HG02852 (cell line): ENCODE results near the gene MLLT10.
"Not testable (repeated sequence)": the region's sequence is repeated elsewhere in the genome, so short reads cannot be mapped to it uniquely, and the experiment has no call there.

ENCODE experiments used
- ATAC-seq: cut with Tn5 transposase; IDR thresholded peaks from one replicate; pipeline ENCODE4 v1.9.1; 2021; ENCODE audit warnings: mild to moderate bottlenecking, moderate library complexity; ENCODE audit not compliant: unreplicated experiment

Gene MLLT10

DNA sequence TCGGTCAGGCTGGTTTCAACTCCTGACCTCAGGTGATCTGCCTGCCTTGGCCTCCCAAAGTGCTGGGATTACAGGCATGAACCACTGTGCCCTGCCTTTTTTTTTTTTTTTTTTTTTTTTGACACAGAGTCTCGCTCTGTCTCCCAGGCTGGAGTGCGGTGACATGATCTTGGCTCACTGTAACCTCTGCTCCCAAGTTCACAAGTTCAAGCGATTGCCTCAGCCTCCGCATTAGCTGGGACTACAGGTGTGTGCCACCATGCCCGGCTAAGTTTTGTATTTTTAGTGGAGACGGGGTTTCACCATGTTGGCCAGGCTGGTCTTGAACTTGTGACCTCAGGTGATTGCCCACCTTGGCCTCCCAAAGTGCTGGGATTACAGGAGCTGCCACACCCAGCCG lies 94.6 kb downstream of the MLLT10 start:
- not testable (repeated sequence) for ATAC-seq

DNA sequence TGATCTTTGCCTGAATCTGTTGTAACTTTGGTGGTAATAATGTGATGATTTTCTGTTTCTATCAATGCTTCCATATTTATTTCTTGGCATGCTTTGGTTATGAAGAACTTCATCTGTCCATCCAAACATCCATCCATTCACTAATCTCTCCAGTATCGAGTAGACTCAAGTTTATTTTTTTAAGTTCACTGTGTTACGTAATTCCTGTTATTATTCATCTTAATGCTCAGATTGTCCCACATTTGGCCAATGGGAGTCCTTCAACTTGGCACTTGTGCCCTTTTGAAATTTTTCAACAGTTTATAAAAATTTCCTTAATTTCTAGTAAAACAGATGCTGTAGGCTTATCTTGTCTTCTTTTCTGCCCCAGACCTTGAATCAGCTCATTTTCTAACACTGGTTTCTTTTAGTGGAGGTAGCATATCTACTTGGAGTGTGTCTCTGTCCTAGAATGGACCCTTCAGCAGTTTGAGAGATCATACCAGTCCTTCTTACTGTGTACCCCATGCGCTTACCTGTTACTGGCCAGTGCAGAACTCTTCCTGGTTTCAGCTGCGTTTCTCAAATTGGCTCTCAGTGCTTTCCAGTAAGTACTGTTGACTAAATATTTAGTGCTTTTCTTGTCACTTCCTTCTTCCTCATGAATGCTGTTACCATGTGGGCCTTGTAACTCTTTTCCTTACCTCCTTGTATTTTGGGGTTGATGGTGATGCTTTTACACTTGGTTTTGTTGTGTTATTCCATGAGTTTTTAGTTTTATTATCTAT lies 100.8 kb downstream of the MLLT10 start:
- no peak for ATAC-seq

DNA sequence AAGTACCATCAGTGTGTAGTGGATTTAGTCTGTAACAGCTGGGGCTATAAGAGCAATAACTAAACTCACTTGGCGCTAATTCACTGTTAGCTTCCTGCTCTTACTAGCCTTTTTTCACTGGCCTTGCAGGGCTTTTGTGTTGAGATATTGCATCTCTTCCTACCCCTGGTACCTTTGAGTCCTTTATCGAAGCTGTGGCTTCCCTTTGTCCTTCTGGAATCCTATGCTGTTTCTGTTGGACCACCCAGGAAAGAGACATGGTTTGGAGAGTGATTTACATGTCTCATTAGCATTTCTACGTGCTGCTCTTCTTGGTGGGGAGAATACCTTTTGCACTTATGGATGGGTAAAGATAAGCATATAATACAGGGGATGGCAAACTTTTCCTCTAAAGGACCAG lies 103.8 kb downstream of the MLLT10 start:
- ATAC-seq = no peak

DNA sequence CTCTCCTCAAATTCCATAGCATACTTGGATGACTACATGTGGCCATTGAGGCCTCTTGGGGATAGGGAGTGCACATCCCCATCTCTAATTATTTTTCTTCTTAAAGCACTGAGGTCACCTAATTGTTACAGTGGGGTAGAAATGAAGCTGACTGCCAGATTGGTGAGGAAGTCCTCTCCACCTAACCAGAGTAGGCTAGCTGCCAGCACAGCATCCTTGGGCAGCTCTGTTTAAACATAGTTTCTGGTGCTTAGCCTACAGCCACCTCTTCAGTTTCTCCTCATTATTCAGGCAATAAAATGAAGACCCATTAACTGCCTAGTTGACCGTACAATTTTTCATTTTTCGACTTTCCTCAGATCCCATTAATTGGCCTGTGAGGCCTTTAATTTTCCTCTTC lies 104.6 kb downstream of the MLLT10 start:
- ATAC-seq = no peak

DNA sequence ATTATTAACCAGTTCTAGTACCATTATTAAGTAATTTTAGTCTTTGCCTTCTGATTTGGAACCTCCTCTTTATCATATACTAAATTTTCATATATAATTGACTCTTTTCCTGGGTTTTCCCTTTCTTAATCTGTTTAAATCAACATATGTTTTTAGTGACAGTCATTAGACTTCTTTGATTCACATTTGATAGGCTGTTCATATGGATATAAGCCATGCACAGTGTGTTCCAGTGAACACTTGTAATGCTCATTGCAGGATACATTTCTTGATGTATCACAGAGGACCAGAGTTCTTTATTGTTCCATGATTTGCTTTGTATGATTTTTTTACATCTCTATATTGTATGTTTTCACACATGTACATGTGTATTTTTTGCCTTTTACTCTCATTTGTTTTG lies 114.0 kb downstream of the MLLT10 start:
- ATAC-seq = no peak

DNA sequence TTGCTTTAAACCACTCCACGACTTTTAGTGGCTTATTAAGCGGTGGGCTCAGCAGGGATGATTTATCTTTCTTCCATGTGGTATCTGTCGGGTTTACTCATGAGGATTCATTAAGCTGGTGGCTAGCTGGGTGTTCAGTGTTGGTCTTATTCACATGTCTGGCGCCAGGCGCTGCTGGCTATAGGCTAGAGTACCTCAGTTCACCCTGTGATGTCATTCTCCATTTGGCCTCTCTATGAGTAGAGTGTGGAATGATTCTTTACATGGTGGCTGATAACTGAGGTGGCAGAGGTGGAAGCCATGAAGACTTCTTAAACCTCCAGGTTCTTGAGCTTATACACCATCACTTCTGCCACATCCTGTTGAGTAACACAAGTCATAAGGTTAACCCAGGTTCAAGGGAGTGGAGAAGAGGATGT lies 115.4 kb downstream of the MLLT10 start:
- no peak for ATAC-seq

DNA sequence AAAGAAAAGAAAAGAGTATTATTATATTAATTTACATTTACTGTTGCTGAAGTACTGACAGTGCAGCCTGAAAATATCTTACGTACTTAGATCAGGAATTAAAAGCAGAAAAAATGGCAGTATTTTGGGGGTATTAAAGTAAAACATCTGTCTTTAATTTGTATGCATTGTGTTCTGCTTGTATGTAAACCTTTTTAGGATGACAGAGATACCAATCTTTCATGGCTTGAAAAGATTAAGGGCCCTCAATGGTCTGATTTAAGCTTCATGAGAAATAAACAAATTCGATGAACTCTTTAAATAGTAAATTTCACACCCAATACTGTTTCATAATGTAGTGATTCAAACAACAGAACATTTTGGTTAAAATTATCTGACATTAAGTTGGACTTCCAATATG lies 116.3 kb downstream of the MLLT10 start:
- no peak for ATAC-seq

DNA sequence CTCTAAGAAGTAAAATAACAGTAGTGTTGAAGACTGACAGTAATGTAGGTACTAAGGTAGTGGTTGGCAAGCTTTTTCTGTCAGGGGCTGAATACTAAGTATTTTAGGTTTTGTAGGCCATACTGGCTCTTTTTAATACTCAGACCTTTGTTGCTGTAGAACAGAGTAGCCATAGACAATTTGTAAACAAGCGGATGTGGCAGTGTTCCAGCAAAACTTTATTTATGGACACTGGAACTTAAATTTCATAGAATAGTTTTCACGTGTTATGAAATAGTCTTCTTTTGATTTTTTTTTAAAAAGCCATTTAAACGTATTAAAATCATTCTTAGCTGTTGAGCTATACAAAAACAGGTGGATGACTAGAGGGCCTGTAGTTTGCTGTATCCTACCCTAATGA lies 121.2 kb downstream of the MLLT10 start:
- no peak for ATAC-seq

DNA sequence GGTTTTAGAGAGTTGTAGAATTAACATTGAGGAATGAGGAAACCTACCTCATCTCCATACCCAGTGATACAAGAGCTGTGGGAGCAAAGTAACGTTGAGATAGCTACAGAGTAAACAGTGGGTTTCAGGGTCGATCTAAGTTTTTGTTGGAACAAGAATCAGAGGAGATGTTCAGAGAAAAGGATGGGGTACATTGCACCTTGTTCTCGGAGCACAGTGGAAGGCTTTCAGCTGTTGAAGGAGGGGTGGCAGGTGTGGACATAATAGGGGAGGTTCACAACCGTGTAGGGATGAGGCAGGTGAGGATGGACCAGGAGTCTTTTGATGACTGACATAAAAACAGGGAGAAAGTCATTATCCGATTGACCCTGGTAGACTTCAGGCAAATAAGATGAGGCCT lies 121.7 kb downstream of the MLLT10 start:
- no peak for ATAC-seq

DNA sequence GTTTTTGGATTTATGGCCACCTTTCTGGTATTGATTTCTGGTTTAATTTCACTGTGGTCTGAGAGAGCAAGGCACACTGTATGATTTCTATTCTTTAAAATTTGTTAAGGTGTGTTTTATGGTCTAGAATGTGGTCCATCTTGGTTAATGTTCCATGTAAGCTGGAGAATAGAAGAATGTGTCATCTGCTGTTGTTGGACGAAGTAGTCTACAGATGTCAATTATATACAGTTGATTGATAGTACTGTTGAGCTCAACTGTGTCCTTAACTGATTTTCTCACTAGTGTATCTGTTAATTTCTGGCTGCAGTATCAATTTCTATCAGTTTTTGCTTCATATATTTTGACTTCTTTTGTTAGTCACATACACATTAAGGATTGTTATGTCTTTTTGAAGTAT lies 127.1 kb downstream of the MLLT10 start:
- ATAC-seq = no peak

DNA sequence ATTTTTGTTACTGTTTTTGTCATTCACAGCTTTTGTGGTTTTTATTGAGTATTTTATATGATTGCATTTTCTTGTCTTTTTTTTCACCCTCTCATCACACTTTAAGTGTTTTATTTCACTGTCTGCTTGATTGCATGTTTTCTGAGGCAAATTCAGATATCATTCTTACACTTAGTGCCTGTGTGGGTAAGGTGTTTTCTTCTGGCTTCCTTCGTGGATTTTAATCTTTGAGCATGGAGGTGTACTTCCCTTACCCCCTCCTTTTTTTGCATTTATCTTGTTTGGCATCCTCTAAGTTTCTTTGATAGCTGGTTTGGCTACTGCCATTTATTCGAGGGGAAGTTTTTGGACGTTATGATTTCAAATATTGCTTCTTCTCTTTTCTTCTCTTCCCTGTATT lies 127.9 kb downstream of the MLLT10 start:
- ATAC-seq = no peak

DNA sequence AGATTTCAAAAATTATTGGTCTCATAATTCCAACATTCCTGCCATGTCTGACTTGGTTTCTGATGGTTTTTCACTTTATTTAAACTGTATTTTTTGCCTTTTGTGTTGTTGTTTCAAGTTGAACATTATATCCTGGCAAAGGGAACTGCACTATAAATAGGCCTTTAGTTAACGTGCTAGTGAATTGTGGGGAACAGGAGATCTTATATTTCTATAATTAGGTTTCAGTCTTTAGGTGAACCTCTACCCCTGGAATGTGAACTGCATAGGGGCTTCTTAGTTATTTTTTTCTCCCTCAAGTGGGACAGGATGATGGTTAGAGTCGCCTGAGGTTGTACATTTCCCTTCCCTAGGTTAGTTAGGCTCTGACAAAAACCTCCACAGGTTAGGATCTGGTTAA lies 128.6 kb downstream of the MLLT10 start:
- ATAC-seq = no peak

DNA sequence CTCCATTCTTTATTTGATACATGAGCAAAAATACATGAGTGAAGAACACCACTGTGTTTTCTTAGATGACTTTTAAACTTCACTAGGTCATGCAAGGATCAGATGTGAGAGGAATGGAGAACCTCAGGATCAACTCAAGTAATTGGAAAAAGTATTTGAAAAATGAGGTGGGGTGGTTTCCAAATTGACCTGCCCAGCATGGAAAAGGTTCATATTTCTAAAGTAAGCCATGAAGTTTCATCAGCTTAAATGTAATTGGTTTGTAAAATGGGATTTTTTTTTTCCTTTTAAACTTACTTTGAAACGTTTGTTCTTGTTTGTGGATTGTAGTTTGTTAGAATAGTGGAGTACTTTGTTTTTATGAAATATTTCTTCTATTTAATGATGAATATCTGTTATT lies 134.8 kb downstream of the MLLT10 start:
- ATAC-seq = no peak

DNA sequence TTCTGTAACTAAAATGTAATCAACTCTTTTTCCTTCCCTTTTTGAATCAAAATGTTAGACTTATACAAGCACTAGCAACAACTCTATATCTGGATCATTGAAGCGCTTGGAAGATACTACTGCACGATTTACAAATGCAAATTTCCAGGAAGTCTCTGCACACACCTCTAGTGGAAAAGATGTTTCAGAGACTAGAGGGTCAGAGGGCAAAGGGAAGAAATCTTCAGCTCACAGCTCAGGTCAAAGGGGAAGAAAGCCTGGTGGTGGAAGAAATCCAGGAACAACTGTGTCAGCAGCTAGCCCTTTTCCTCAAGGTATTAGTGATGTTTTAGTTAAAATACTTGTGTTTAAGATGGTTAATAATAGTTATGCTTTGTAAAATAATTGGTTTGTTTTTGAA lies 136.4 kb downstream of the MLLT10 start:
- ATAC-seq = no peak

DNA sequence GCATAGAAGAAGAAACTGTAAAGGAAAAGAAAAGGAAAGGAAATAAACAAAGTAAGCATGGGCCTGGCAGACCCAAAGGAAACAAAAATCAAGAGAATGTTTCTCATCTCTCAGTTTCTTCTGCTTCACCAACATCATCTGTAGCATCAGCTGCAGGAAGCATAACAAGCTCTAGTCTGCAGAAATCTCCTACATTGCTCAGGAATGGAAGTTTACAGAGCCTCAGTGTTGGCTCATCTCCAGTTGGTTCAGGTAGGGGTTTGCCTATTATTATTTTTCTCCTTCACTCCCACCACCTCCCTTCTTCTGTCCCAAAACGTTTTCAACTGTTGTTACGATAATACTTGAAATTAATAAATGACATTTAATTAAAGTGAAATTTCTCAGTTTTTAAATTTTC lies 139.6 kb downstream of the MLLT10 start:
- no peak for ATAC-seq

DNA sequence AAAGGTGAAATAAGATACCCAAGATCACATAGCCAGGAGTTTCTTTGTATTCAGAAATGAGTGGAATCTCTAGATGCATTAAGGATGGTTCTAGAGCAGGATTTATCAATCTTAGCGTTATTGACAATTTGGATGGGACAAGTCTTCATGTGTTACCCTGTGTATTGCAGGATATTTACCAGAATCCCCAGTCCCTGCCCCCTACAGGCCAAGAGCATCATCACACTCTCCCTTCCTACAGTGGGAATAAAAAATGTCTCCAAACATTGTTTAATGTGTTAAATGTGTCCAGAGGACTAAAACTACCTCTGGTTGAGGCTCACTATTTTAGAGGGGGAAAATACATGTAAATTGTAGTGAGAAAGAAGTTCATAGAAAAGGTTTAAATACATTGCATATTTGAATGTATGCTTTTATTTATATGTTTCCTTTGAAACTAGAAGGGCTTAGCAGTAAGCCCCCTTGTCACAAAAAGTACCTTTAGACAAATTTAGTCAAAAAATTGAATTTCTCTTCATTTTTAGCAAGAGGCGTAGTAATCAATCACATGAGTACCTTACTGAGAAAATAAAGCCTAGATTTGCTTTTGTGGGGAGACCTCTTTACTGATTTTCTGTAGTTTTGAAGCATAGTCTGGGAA lies 141.2 kb downstream of the MLLT10 start:
- peak; percentile 45 for ATAC-seq

DNA sequence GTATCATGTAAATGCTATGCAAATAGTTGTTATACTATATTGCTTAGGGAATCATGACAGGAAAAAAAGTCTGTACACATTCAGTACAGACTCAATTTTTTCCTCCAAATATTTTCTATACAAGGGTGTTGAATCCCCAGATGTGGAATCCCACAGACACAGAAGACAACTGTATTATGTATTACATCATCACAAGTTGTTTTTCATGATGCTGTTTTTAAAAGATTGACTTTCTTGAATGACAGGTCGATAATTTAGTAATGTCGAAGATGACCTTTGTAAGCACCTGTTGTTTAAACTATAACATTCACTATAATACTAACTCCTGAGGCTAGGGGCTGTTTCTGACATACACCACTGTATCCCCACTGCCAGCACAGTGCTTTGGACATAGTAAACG lies 143.5 kb downstream of the MLLT10 start:
- ATAC-seq = no peak

DNA sequence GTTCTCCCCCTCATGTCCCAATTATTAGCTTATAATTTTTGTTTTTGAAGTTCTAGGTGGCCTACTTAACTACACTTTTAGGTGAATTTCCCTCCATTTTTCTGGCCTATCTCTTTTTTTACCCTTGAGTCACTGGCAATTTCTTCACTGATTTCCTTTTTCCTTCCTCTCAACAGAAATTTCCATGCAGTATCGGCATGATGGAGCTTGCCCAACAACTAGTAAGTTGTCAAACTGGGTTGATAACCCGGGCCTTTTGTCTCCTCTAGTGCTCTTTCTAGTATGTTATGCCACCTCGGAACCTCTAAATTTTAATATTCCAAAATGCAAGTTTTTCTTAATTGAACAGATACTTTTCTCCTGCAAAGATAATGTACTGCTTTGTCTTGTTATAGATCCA lies 147.1 kb downstream of the MLLT10 start:
- ATAC-seq = no peak

DNA sequence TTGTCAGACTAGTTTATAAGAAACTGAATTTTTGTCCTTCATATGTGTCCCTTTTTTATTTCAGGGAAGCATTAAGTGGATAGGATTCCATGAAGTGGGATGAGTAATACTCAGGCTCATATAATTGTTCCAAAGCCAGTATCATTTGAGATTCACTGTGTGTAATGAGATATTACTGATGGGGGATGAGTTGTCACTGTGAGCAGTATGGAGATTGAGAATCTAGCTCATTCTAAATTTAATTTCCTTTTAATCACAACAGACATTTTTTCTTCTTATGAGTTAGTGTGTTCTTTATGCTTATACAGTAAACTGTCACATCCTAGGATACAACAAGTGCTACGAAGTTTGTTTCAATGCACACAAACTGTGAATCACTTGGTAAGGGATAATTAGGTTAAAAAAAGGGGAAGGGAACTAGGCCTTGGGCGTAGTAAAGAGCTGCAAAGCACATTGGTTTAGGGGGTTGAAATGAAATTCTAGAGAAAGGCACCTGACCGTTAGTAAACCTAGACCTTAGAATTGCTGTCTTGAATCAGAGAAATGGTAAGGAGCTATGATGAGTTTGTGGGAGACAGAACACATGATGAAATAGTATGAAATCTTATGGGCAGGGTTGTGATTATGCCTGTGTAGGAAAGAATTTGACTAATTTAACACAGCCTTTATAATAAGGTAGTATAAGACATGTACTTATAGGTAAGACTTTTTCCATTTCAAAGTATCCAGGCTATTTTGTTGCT lies 153.4 kb downstream of the MLLT10 start:
- ATAC-seq = no peak

DNA sequence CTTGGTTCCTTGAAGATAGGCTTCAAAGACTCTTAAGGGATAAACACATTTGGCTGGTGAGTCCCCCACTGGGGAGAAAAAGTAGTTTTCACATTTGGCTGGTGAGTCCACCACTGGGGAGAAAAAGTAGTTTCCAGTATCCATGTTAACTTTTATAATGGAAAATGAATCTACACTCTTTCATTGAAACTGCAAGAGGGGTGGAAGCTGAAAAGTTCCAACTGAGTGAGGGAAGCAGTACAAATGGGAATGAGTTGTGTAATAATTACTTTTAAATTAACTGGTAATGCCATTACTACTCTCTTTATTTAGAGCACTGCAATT lies 153.9 kb downstream of the MLLT10 start:
- ATAC-seq = no peak

DNA sequence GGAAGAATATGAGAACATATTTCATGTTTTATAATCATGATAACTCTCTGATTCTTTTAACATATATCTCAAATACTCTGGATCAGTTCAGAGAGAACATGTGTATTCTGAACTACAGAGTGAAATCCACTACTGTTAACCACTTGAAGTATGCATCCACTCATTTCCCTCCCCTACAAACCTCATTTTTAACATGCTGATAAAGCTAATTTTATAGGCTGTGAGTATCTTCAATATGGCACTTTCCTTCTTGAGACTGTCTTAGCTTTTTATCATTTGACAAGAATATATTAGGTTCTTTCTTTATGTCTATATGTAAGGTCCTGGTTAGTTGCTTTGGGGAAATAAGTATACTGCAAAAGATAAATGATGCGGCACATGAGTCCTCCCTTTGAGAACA lies 154.8 kb downstream of the MLLT10 start:
- ATAC-seq = no peak

DNA sequence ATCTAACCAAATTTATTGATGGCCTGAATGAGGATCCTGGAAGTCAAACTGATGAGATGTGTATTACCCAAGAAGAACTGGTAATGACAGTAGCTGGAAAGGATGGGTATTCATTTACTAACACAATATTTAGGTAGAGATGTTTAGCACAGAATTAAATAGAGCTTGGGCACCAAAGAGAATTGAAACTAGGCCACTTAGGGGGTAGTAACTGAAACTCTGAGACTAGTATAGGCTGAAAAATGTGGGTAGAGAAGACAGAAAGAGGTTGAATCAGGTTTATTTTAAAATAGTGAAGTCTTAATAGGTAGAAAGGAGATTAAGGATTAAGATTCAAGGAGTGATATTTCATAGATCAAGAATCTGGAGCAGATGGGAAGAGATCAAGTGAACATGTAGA lies 155.8 kb downstream of the MLLT10 start:
- no peak for ATAC-seq
